HCT116 (cell line): Measurements from ENCODE around the gene RFX3. TPM values are rescaled to one million over a fixed set of nuclear protein-coding genes. Genes with fewer than 3 reads are reported as not detected.

ENCODE experiments used
- ATAC-seq: fragments of 200-7000 bp; cut with Tn5 transposase; 2 replicates; pipeline ENCODE4 v1.9.1; 2020; ENCODE audit warnings: mild to moderate bottlenecking, moderate library complexity
- BruUV-seq: library from RNA; stranded (reverse); fragments of 400-500 nt; replicated peaks from 2 replicates; lab custom pipeline; 2021; lab: Mats Ljungman, UMichigan
- CTCF ChIA-PET: fragments of 300-600 bp; sonication (Branson Sonifier 250); formaldehyde crosslinking; loops from one replicate; lab custom pipeline; 2021; ENCODE audit warnings: antibody characterized with exemption; lab: Charles Lee
- POLR2A ChIA-PET: fragments of 300-600, 350-600 bp; sonication (Branson Sonifier 250); formaldehyde crosslinking; loops from one replicate; lab custom pipeline; 2021; ENCODE audit warnings: antibody characterized with exemption; lab: Charles Lee
- RAD21 ChIA-PET, 2 experiments: fragments of 300-600 bp; sonication (Branson Sonifier 250); formaldehyde crosslinking; loops; one replicate each; lab custom pipeline; 2023; ENCODE audit warnings: low total read pairs in 2 of 2; ENCODE audit not compliant: uncharacterized antibody in 2 of 2, unreplicated experiment in 2 of 2, low non-redundant PET in 1 of 2; lab: Charles Lee
- DNase-seq: peaks from one replicate; pipeline ENCODE4 v3.0.0-alpha.2; 2010; ENCODE audit warnings: low read depth, low spot score
- H2AFZ ChIP-seq: fragments of 200-600 bp; shearing (Covaris generic), sonication (generic); 2 replicates; pipeline ENCODE4 v1.6.1; 2017; ENCODE audit warnings: low read depth, mixed run types, mixed read lengths, antibody characterized with exemption, low read length; ENCODE audit not compliant: poor library complexity, severe bottlenecking
- H3K27ac ChIP-seq: 2 replicates; pipeline ENCODE4 v1.5.1; 2012; ENCODE audit warnings: low read depth, low read length
- H3K27me3 ChIP-seq: fragments of 200-600 bp; sonication (generic); 2 replicates; pipeline ENCODE4 v1.6.1; 2016; ENCODE audit warnings: mixed run types, low read length, mixed read lengths; ENCODE audit not compliant: insufficient read depth
- H3K36me3 ChIP-seq, 2 experiments: fragments of 200-500 bp in 1 of 2; fragments of 200-600 bp in 1 of 2; sonication (Bioruptor generic) in 1 of 2; sonication (generic) in 1 of 2; 2 replicates each; pipeline versions ENCODE4 v1.5.1 to v1.6.1; 2014 to 2016; ENCODE audit warnings: low read length in 2 of 2, inconsistent platforms in 1 of 2, mixed read lengths in 1 of 2, mixed run types in 1 of 2; ENCODE audit not compliant: insufficient read depth in 2 of 2, control insufficient read depth in 1 of 2
- H3K4me1 ChIP-seq, 2 experiments: fragments of 200-600 bp in 1 of 2; sonication (generic) in 1 of 2; 2 replicates each; pipeline versions ENCODE4 v1.5.1 to v1.6.1; 2012 to 2017; ENCODE audit warnings: low read length in 2 of 2, inconsistent platforms in 1 of 2, mild to moderate bottlenecking in 1 of 2, mixed read lengths in 1 of 2, mixed run types in 1 of 2, moderate library complexity in 1 of 2; ENCODE audit not compliant: insufficient read depth in 2 of 2, control insufficient read depth in 1 of 2
- H3K4me2 ChIP-seq: fragments of 200-600 bp; sonication (generic); 2 replicates; pipeline ENCODE4 v1.6.1; 2017; ENCODE audit warnings: mixed run types, low read length, mixed read lengths
- H3K4me3 ChIP-seq, 2 experiments: fragments of 200-600 bp in 1 of 2; sonication (generic) in 1 of 2; replicated peaks in 1 of 2; 2 replicates each; pipeline ENCODE4 v1.5.1; 2011 to 2016; ENCODE audit warnings: low read length in 2 of 2, control low read depth in 1 of 2, low read depth in 1 of 2, mild to moderate bottlenecking in 1 of 2, mixed read lengths in 1 of 2, mixed run types in 1 of 2
- H3K79me2 ChIP-seq: fragments of 200-600 bp; sonication (generic); 2 replicates; pipeline ENCODE4 v1.6.1; 2017; ENCODE audit warnings: mild to moderate bottlenecking, mixed run types, low read length, moderate library complexity, mixed read lengths; ENCODE audit not compliant: insufficient read depth
- H3K9ac ChIP-seq: fragments of 200-600 bp; sonication (generic); 2 replicates; pipeline ENCODE4 v1.6.1; 2016; ENCODE audit warnings: low read length, mixed read lengths
- H3K9me2 ChIP-seq: fragments of 200-600 bp; sonication (generic), shearing (Covaris generic); 2 replicates; pipeline ENCODE4 v1.6.1; 2017; ENCODE audit warnings: mixed run types, mild to moderate bottlenecking, moderate library complexity; ENCODE audit not compliant: insufficient read depth
- H3K9me3 ChIP-seq, 2 experiments: fragments of 200-500 bp in 1 of 2; fragments of 200-600 bp in 1 of 2; sonication (Bioruptor generic) in 1 of 2; sonication (generic) in 1 of 2; 2 replicates each; pipeline ENCODE4 v1.6.1; 2014 to 2017; ENCODE audit warnings: low read length in 2 of 2, mixed read lengths in 2 of 2, inconsistent platforms in 1 of 2, low read depth in 1 of 2, mild to moderate bottlenecking in 1 of 2, mixed run types in 1 of 2, moderate library complexity in 1 of 2; ENCODE audit not compliant: control insufficient read depth in 1 of 2, insufficient read depth in 1 of 2
- H4K20me1 ChIP-seq: fragments of 200-600 bp; sonication (generic), shearing (Covaris generic); 2 replicates; pipeline ENCODE4 v1.6.1; 2017; ENCODE audit warnings: mixed run types, mild to moderate bottlenecking, moderate library complexity; ENCODE audit not compliant: insufficient read depth
- CBX3 ChIP-seq: IDR thresholded peaks from 2 replicates; pipeline ENCODE4 v1.6.1; 2012; ENCODE audit warnings: low read depth
- CEBPB ChIP-seq: IDR thresholded peaks from 2 replicates; pipeline ENCODE4 v1.6.1; 2012; ENCODE audit warnings: low read depth
- CTCF ChIP-seq, 3 experiments: fragments of 200-600 bp in 1 of 3; sonication (generic) in 1 of 3; IDR thresholded peaks in 2 of 3; conservative IDR thresholded peaks in 1 of 3; 2 replicates each; pipeline ENCODE4 v1.5.1; 2012 to 2017; ENCODE audit warnings: low read depth in 2 of 3, low read length in 2 of 3, antibody characterized with exemption in 1 of 3, borderline replicate concordance in 1 of 3, control low read depth in 1 of 3, mild to moderate bottlenecking in 1 of 3, mixed read lengths in 1 of 3, mixed run types in 1 of 3, moderate library complexity in 1 of 3; ENCODE audit not compliant: insufficient read depth in 1 of 3
- EZH2 ChIP-seq: fragments of 200-600 bp; sonication (generic); IDR thresholded peaks from 2 replicates; pipeline ENCODE4 v1.6.1; 2017; ENCODE audit warnings: antibody characterized with exemption, mixed run types
- EZH2phosphoT487 ChIP-seq: fragments of 200-600 bp; IDR thresholded peaks from 2 replicates; pipeline ENCODE4 v1.6.1; 2018; ENCODE audit warnings: antibody characterized with exemption, borderline replicate concordance
- FOSL1 ChIP-seq: IDR thresholded peaks from 2 replicates; pipeline ENCODE4 v1.6.1; 2012; ENCODE audit warnings: low read depth
- JUND ChIP-seq: IDR thresholded peaks from 2 replicates; pipeline ENCODE4 v1.6.1; 2012
- MAX ChIP-seq: IDR thresholded peaks from 2 replicates; pipeline ENCODE4 v1.6.1; 2012
- POLR2A ChIP-seq: IDR thresholded peaks from 2 replicates; pipeline ENCODE4 v1.7.0; 2011; ENCODE audit warnings: borderline replicate concordance; ENCODE audit not compliant: insufficient read depth, insufficient read length; ENCODE audit errors: extremely low read depth
- SP1 ChIP-seq: IDR thresholded peaks from 2 replicates; pipeline ENCODE4 v1.6.1; 2012; ENCODE audit warnings: low read depth
- TCF7L2 ChIP-seq: IDR thresholded peaks from 2 replicates; pipeline ENCODE4 v1.7.0; 2011; ENCODE audit warnings: borderline replicate concordance, inconsistent platforms; ENCODE audit not compliant: insufficient read depth, insufficient read length; ENCODE audit errors: extremely low read depth
- YY1 ChIP-seq: IDR thresholded peaks from 2 replicates; pipeline ENCODE4 v1.6.1; 2011; ENCODE audit warnings: low read length, low read depth, moderate library complexity, mild to moderate bottlenecking; ENCODE audit not compliant: insufficient replicate concordance; ENCODE audit errors: extremely low read depth
- ZBTB33 ChIP-seq: IDR thresholded peaks from 2 replicates; pipeline ENCODE4 v1.6.1; 2011; ENCODE audit warnings: mild to moderate bottlenecking, low read length, moderate library complexity; ENCODE audit not compliant: insufficient replicate concordance; ENCODE audit errors: extremely low read depth
- ZFX ChIP-seq: fragments of 450-650 bp; IDR thresholded peaks from 2 replicates; pipeline ENCODE4 v1.6.1; 2017
- intact Hi-C: fragments of 100-400 bp; cut with micrococcal nuclease; formaldehyde crosslinking; loops from 2 replicates; pipeline ENCODE4 v1.10.0; 2022
- total RNA-seq: library from RNA; stranded (reverse); gene quantifications from one replicate; pipeline ENCODE4 v1.2.1, GENCODE V29; 2021; ENCODE audit not compliant: unreplicated experiment

Gene RFX3
- total RNA-seq, 1 experiment from 2014 or later = 11.8 TPM

DNA sequence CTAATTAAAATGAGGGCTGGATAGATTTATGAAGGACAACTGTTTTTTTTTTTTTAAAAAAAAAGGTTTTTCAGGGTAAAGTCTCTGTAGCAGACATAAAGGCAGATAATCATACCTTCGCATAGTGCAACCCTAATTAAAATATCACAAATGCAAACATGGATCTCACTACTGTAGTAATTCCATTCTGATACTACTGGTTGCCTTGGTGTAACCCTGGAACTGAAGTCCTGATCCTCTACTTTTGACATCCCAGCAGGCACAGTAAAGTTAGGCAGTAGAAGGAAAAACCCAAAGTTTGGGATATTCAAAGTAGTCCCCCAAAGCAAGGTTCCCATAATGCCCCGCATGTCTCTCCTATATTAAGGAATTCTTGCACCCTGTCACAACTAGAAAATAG is 19.6 kb downstream of the RFX3 start:
- intact Hi-C loops = no loop called here
- ChIA-PET RAD21 (no interaction called here), CTCF (no interaction called here), POLR2A (no interaction called here)
- Histone ChIP-seq H4K20me1 (no peaks in the 10 kb centered on the region; the same call in 1 of the 2 replicates), H3K27ac (no peak overlapping the region), H3K9me3 (no peaks in the 10 kb centered on the region), H3K9ac (no peak overlapping the region), H3K4me3 (no peak overlapping the region), H3K4me1 (peaks cover 6 to 7% of the 10 kb centered on the region in 2 experiments; a peak in 2 of 4 replicates), H3K36me3 (no peaks in the 10 kb centered on the region), H3K9me2 (no peaks in the 10 kb centered on the region), H3K27me3 (no peaks in the 10 kb centered on the region), H3K79me2 (no peaks in the 10 kb centered on the region), H3K4me2 (no peak overlapping the region), H2AFZ (no peak overlapping the region)
- DNase-seq (no peak), ATAC-seq (no peak)
- no peak for TF ChIP-seq FOSL1
- TF ChIP-seq TCF7L2 = no peak
- TF ChIP-seq MAX = no peak
- TF ChIP-seq SP1 = no peak
- no peak for TF ChIP-seq YY1
- no peak for TF ChIP-seq ZBTB33
- TF ChIP-seq CBX3 = no peak
- no peak for TF ChIP-seq JUND
- TF ChIP-seq ZFX = no peak
- TF ChIP-seq EZH2 = no peak
- no peak for TF ChIP-seq CEBPB
- no peak for TF ChIP-seq CTCF (IDR thresholded peaks at IDR 0.05 in 2 of 3, conservative IDR thresholded peaks at IDR 0.05 in 1 of 3; ENCODE audit: borderline replicate concordance in 1 of 3, insufficient read depth in 1 of 3, low read depth in 2 of 3, low read length in 2 of 3)
- no peak for TF ChIP-seq EZH2phosphoT487
- TF ChIP-seq POLR2A = no peak
- no TSS peak for BruUV-seq
